Esophagus squamous epithelium (tissue), 5 donors: ENCODE results near the gene PPP1R37. TPM values are rescaled to one million over a fixed set of nuclear protein-coding genes. Genes with fewer than 3 reads are reported as not detected.

ENCODE experiments used
- DNase-seq: peaks from one replicate; lab custom pipeline; 2025; lab: John Stamatoyannopoulos, UW
- H3K27ac ChIP-seq, 4 donors: fragments of 200-600 bp; sonication (generic); one replicate each; pipeline ENCODE4 v1.5.1; 2016 to 2019; ENCODE audit warnings: mild to moderate bottlenecking in 1 of 4
- H3K27me3 ChIP-seq, 4 donors: fragments of 200-600 bp; sonication (generic); 1 replicate in 3 of 4; 2 replicates in 1 of 4; pipeline versions ENCODE4 v1.5.1 to v1.6.0; 2017 to 2021; ENCODE audit warnings: antibody characterized with exemption in 1 of 4
- H3K36me3 ChIP-seq, 3 donors: fragments of 200-600 bp; sonication (generic); one replicate each; pipeline ENCODE4 v1.5.1; 2016 to 2019
- H3K4me1 ChIP-seq, 3 donors: fragments of 200-600 bp; sonication (generic); one replicate each; pipeline ENCODE4 v1.5.1; 2017 to 2019
- H3K4me3 ChIP-seq, 4 donors: fragments of 200-600 bp; sonication (generic); 1 replicate in 3 of 4; 2 replicates in 1 of 4; pipeline ENCODE4 v1.5.1; 2016 to 2019; ENCODE audit warnings: mild to moderate bottlenecking in 2 of 4, moderate library complexity in 1 of 4
- H3K9me3 ChIP-seq, 3 donors: fragments of 200-600 bp; sonication (generic); one replicate each; pipeline ENCODE4 v1.5.1; 2016 to 2019
- CTCF ChIP-seq, 6 experiments: fragments of 450-650 bp in 4 of 6; fragments of 200-600 bp in 2 of 6; sonication (generic) in 2 of 6; IDR thresholded peaks; one replicate each; pipeline ENCODE4 v1.5.1; 2016 to 2019; ENCODE audit warnings: antibody characterized with exemption in 6 of 6, mild to moderate bottlenecking in 4 of 6, moderate library complexity in 4 of 6
- POLR2A ChIP-seq, 4 donors: fragments of 450-650 bp; IDR thresholded peaks; one replicate each; pipeline ENCODE4 v1.6.1; 2017; ENCODE audit warnings: antibody characterized with exemption in 4 of 4, mild to moderate bottlenecking in 4 of 4, moderate library complexity in 3 of 4
- WGBS, 2 donors: methylation state at CpG; one replicate each; pipeline ENCODE4 v1.1.5; 2018; 5-methylcytosine and 5-hydroxymethylcytosine counted together
- intact Hi-C: fragments of 100-400 bp; cut with DNase I; formaldehyde crosslinking; loops from one replicate; pipeline ENCODE4 v1.15.0; 2022
- total RNA-seq, 4 donors: library from RNA; depleted of rRNA; stranded (reverse); fragments of >200 nt; gene quantifications; one replicate each; pipeline ENCODE4 v1.1.0, GENCODE V29; 2016
- donor health status: DM: yes; HTN: yes; CAD: no.

The PPP1R37 gene
- total RNA-seq, 4 donors from 2014 or later = 25.1 to 35.5 (median 30.8) TPM

GRCh38 chr19:45095496-45096413 is 2.8 kb downstream of the PPP1R37 start:
- Histone ChIP-seq H3K36me3 (peaks cover 0 to 2% (median under 1%) of the 10 kb centered on the region in 3 donors), H3K9me3 (no peaks in the 10 kb centered on the region), H3K27ac (no peak overlapping the region), H3K27me3 (no peaks in the 10 kb centered on the region), H3K4me1 (peaks cover 58 to 90% (median 76%) of the 10 kb centered on the region in 3 donors), H3K4me3 (no peak overlapping the region)
- 79 to 83% methylated on average over 14 of the region's 14 CpGs for WGBS, 2 donors
- no peak for TF ChIP-seq CTCF (IDR thresholded peaks at IDR 0.05)
- no peak for DNase-seq
- intact Hi-C loops = no loop called here

- no peak for DNase-seq
- TF ChIP-seq CTCF (IDR thresholded peaks at IDR 0.05) = no peak
- no peak for TF ChIP-seq POLR2A (IDR thresholded peaks at IDR 0.05)
- intact Hi-C loops = no loop called here
- H3K27ac ChIP-seq = no peak overlapping the region
- no peak overlapping the region for H3K4me3 ChIP-seq
- no peaks in the 10 kb centered on the region for H3K36me3 ChIP-seq
- WGBS, 2 donors = 81 to 84% methylated on average over 4 to 7 of the region's 7 CpGs
- H3K9me3 ChIP-seq = no peaks in the 10 kb centered on the region
- H3K4me1 ChIP-seq = peaks cover 57 to 92% (median 77%) of the 10 kb centered on the region in 3 donors
- no peaks in the 10 kb centered on the region for H3K27me3 ChIP-seq
Measured at GRCh38 chr19:45096700-45097099, 3.7 kb downstream of the PPP1R37 start.

- H3K4me3 ChIP-seq = no peak overlapping the region
- peak overlapping the region in 3 of 4 donors; percentile 79 to 87 (median 80) for H3K27ac ChIP-seq
- intact Hi-C loops = no loop called here
- H3K36me3 ChIP-seq = no peaks in the 10 kb centered on the region
- no peaks in the 10 kb centered on the region for H3K27me3 ChIP-seq
- DNase-seq = no peak
- TF ChIP-seq CTCF (IDR thresholded peaks at IDR 0.05) (no peak), POLR2A (IDR thresholded peaks at IDR 0.05) (no peak)
- H3K4me1 ChIP-seq = peaks cover 62 to 92% (median 77%) of the 10 kb centered on the region in 3 donors
- 86% methylated on average over 6 of the region's 7 CpGs; no CpG with 5 or more reads in 1 of the 2 donors for WGBS, 2 donors
- H3K9me3 ChIP-seq = no peaks in the 10 kb centered on the region
Measured at GRCh38 chr19:45097450-45097775, 4.4 kb downstream of the PPP1R37 start.

GRCh38 chr19:45097776-45098520 is 5.0 kb downstream of the PPP1R37 start:
- H3K4me3 ChIP-seq = peak overlapping the region in 1 of 4 donors; percentile 26
- intact Hi-C loops = no loop called here
- DNase-seq = no peak

More at GRCh38 chr19:45097776-45098520, 5.0 kb downstream of the PPP1R37 start:
- H3K4me1 ChIP-seq = peaks cover 62 to 96% (median 81%) of the 10 kb centered on the region in 3 donors
- WGBS, 2 donors = 45 to 55% methylated on average over 6 to 12 of the region's 16 CpGs
- no peaks in the 10 kb centered on the region for H3K27me3 ChIP-seq
- H3K36me3 ChIP-seq = no peaks in the 10 kb centered on the region
- TF ChIP-seq CTCF (IDR thresholded peaks at IDR 0.05) = no peak
- no peak for TF ChIP-seq POLR2A (IDR thresholded peaks at IDR 0.05)
- H3K27ac ChIP-seq = peak overlapping the region; percentile 76 to 87 (median 80)
- H3K9me3 ChIP-seq = no peaks in the 10 kb centered on the region
